Breast epithelium (tissue), 4 donors: Measurements from ENCODE around the gene TNF. TPM values are rescaled to one million over a fixed set of nuclear protein-coding genes. Genes with fewer than 3 reads are reported as not detected.

ENCODE experiments used
- DNase-seq, 2 donors: peaks; one replicate each; pipeline ENCODE4 v3.0.0-alpha.2; 2019; ENCODE audit warnings: low spot score in 2 of 2
- H3K27ac ChIP-seq, 2 donors: fragments of 200-600 bp; sonication (generic) in 1 of 2; one replicate each; pipeline ENCODE4 v1.5.1; 2016 to 2019; ENCODE audit warnings: mild to moderate bottlenecking in 1 of 2
- H3K27me3 ChIP-seq, 2 donors: fragments of 200-600 bp; sonication (generic) in 1 of 2; one replicate each; pipeline versions ENCODE4 v1.5.1 to v1.6.0; 2017 to 2019; ENCODE audit warnings: control low read depth in 1 of 2, mild to moderate bottlenecking in 1 of 2
- H3K36me3 ChIP-seq: fragments of 200-600 bp; one replicate; pipeline ENCODE4 v1.5.1; 2019
- H3K4me1 ChIP-seq, 2 donors: fragments of 200-600 bp; sonication (generic); one replicate each; pipeline ENCODE4 v1.5.1; 2016 to 2019; ENCODE audit warnings: control low read depth in 1 of 2
- H3K4me3 ChIP-seq, 3 donors: fragments of 200-600 bp; sonication (generic); 1 replicate in 2 of 3; 2 replicates in 1 of 3; pipeline ENCODE4 v1.5.1; 2016 to 2019; ENCODE audit warnings: mild to moderate bottlenecking in 3 of 3, moderate library complexity in 2 of 3
- H3K9me3 ChIP-seq, 2 donors: fragments of 200-600 bp; sonication (generic) in 1 of 2; one replicate each; pipeline ENCODE4 v1.5.1; 2016 to 2019; ENCODE audit warnings: control low read depth in 1 of 2
- CTCF ChIP-seq, 3 donors: fragments of 450-650 bp; IDR thresholded peaks; one replicate each; pipeline ENCODE4 v1.5.1; 2016 to 2017; ENCODE audit warnings: antibody characterized with exemption in 3 of 3, mild to moderate bottlenecking in 3 of 3, moderate library complexity in 3 of 3
- POLR2A ChIP-seq: fragments of 450-650 bp; IDR thresholded peaks from one replicate; pipeline ENCODE4 v1.6.1; 2016; ENCODE audit warnings: antibody characterized with exemption, mild to moderate bottlenecking, moderate library complexity
- POLR2AphosphoS5 ChIP-seq, 3 donors: sonication (generic); formaldehyde crosslinking; IDR thresholded peaks; one replicate each; pipeline ENCODE4 v1.6.1; 2017; ENCODE audit warnings: antibody characterized with exemption in 3 of 3
- intact Hi-C: fragments of 100-400 bp; cut with DNase I; formaldehyde crosslinking; loops from one replicate; pipeline ENCODE4 v1.15.1; 2023; ENCODE audit warnings: low total_unique reads
- total RNA-seq, 3 donors: library from RNA; depleted of rRNA; stranded (reverse); fragments of >200 nt; gene quantifications; one replicate each; pipeline ENCODE4 v1.1.0, GENCODE V29; 2016

TNF gene
- total RNA-seq, result under 1 TPM in 2 of 3 donors, not detected in 1; 0.33 to 0.73 TPM

- peak within 1 kb of the TSS; percentile 17 to 59 (median 38) for H3K4me3 ChIP-seq
Observed at GRCh38 chr6:31575335-31575901, at the start of gene TNF. TNF (plus strand) TSS chr6:31575565; CDS start chr6:31575742, 177 bp downstream.

GRCh38 chr6:31525932-31526591 is 49.3 kb upstream of the TNF start:
- Histone ChIP-seq H3K4me1 (no peaks in the 10 kb centered on the region), H3K4me3 (no peak overlapping the region), H3K36me3 (no peaks in the 10 kb centered on the region), H3K9me3 (no peaks in the 10 kb centered on the region), H3K27me3 (no peaks in the 10 kb centered on the region), H3K27ac (no peak overlapping the region)
- no peak for TF ChIP-seq CTCF (IDR thresholded peaks at IDR 0.05)
- TF ChIP-seq POLR2AphosphoS5 (IDR thresholded peaks at IDR 0.05), result no peak
- no peak for TF ChIP-seq POLR2A
- no peak for DNase-seq
- intact Hi-C loops, result no loop called here

More at GRCh38 chr6:31575335-31575901, at the start of gene TNF:
- no peak for TF ChIP-seq CTCF (IDR thresholded peaks at IDR 0.05)
- no peak for TF ChIP-seq POLR2A
- no peak for TF ChIP-seq POLR2AphosphoS5 (IDR thresholded peaks at IDR 0.05)
- H3K27me3 ChIP-seq, result no peaks in the 10 kb centered on the region
- DNase-seq, result peak in 1 of 2 donors; percentile 53
- no peaks in the 10 kb centered on the region for H3K4me1 ChIP-seq
- H3K27ac ChIP-seq, result peak within 1 kb of the TSS in 1 of 2 donors; percentile 33
- H3K36me3 ChIP-seq, result no peaks in the 10 kb centered on the region
- no peaks in the 10 kb centered on the region for H3K9me3 ChIP-seq
- intact Hi-C loops, result no loop called here

- Histone ChIP-seq H3K4me3 (no peak overlapping the region), H3K9me3 (no peaks in the 10 kb centered on the region), H3K27ac (no peak overlapping the region), H3K27me3 (no peaks in the 10 kb centered on the region), H3K36me3 (no peaks in the 10 kb centered on the region), H3K4me1 (no peaks in the 10 kb centered on the region)
- intact Hi-C loops, result no loop called here
- TF ChIP-seq POLR2A, result no peak
- TF ChIP-seq CTCF (IDR thresholded peaks at IDR 0.05), result no peak
- TF ChIP-seq POLR2AphosphoS5 (IDR thresholded peaks at IDR 0.05), result no peak
- no peak for DNase-seq
Observed at GRCh38 chr6:31528307-31528777, 47.0 kb upstream of the TNF start.

GRCh38 chr6:31528821-31529328 is 46.5 kb upstream of the TNF start, which contains the start of gene MCCD1:
MCCD1 (plus strand) TSS chr6:31528962; CDS start chr6:31529015, 53 bp downstream.
- peaks cover 4% of the 10 kb centered on the region for H3K36me3 ChIP-seq
- no peak within 1 kb of the TSS for H3K4me3 ChIP-seq
- peak within 1 kb of the TSS in 1 of 2 donors; percentile 19 for H3K27ac ChIP-seq
- no peaks in the 10 kb centered on the region for H3K4me1 ChIP-seq
- TF ChIP-seq POLR2AphosphoS5 (IDR thresholded peaks at IDR 0.05) (no peak), CTCF (IDR thresholded peaks at IDR 0.05) (no peak), POLR2A (no peak)
- intact Hi-C loops, result no loop called here
- H3K9me3 ChIP-seq, result no peaks in the 10 kb centered on the region
- H3K27me3 ChIP-seq, result no peaks in the 10 kb centered on the region
- DNase-seq, result no peak
